HUES48 (cell line): Measurements from ENCODE around the gene MYO1B.

Source experiments
- H3K27ac ChIP-seq: one replicate; pipeline ENCODE4 v1.7.0; 2013; ENCODE audit warnings: low read depth, low read length, inconsistent platforms
- H3K27me3 ChIP-seq: 2 replicates; pipeline ENCODE4 v1.6.1; 2013; ENCODE audit warnings: mild to moderate bottlenecking, low read length; ENCODE audit not compliant: control insufficient read depth, insufficient read depth
- H3K36me3 ChIP-seq: 2 replicates; pipeline ENCODE4 v1.6.1; 2013; ENCODE audit warnings: low read length; ENCODE audit not compliant: control insufficient read depth, insufficient read depth
- H3K4me1 ChIP-seq: 2 replicates; pipeline ENCODE4 v1.6.1; 2013; ENCODE audit warnings: mild to moderate bottlenecking, low read length; ENCODE audit not compliant: control insufficient read depth, insufficient read depth
- H3K4me3 ChIP-seq: 2 replicates; pipeline ENCODE4 v1.5.1; 2013; ENCODE audit warnings: mild to moderate bottlenecking, low read depth, low read length
- H3K9ac ChIP-seq: 2 replicates; pipeline ENCODE4 v1.6.1; 2013; ENCODE audit warnings: mild to moderate bottlenecking, low read depth, low read length, moderate library complexity
- H3K9me3 ChIP-seq: 2 replicates; pipeline ENCODE4 v1.6.1; 2013; ENCODE audit warnings: low read length; ENCODE audit not compliant: control insufficient read depth, insufficient read depth

Gene MYO1B

DNA sequence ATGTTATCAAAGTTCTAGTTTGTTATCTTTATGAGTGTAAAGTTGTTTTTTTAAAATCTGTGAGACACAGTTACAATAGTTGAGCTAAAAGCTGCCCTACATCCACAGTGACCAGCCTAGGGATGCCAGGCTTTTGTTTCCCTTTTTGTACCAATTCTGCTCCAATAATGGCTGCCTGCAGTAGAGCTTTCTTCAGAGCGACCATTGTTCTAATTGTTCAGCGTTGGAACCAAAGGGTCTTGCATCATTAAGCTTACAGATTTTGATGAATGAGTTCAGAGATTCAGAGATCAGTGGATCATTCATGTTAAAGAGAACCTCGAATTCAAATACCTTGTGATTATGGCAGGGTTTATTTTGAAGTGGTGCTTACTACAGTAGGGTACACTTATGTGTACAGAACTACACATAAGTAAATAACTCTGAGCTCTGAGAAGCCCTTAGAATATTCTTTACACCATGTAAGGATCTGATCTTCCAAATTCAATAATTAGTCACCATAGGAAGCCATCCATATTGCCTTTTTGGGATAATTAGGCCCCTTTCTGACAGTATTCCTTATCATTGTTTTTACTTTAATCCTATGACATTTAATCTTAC is 157.9 kb downstream of the MYO1B start:
- Histone ChIP-seq H3K27me3 (no peaks in the 10 kb centered on the region), H3K9ac (no peak overlapping the region), H3K4me1 (peaks cover 14% of the 10 kb centered on the region), H3K4me3 (no peak overlapping the region), H3K9me3 (no peaks in the 10 kb centered on the region), H3K27ac (no peak overlapping the region), H3K36me3 (peaks cover 71% of the 10 kb centered on the region)

GRCh38 chr2:191404568-191404991 is 159.4 kb downstream of the MYO1B start:
- Histone ChIP-seq H3K4me3 (no peak overlapping the region), H3K27me3 (no peaks in the 10 kb centered on the region), H3K36me3 (peaks cover 82% of the 10 kb centered on the region), H3K9me3 (no peaks in the 10 kb centered on the region), H3K4me1 (peaks cover 14% of the 10 kb centered on the region), H3K9ac (no peak overlapping the region), H3K27ac (no peak overlapping the region)

- H3K4me3 ChIP-seq = no peak overlapping the region
- H3K9ac ChIP-seq = no peak overlapping the region
- peaks cover 11% of the 10 kb centered on the region for H3K4me1 ChIP-seq
- H3K9me3 ChIP-seq = no peaks in the 10 kb centered on the region
- no peaks in the 10 kb centered on the region for H3K27me3 ChIP-seq
- H3K27ac ChIP-seq = no peak overlapping the region
- peaks cover 81% of the 10 kb centered on the region for H3K36me3 ChIP-seq
Measured at GRCh38 chr2:191405546-191405945, 160.3 kb downstream of the MYO1B start.

- Histone ChIP-seq H3K27me3 (no peaks in the 10 kb centered on the region), H3K9me3 (no peaks in the 10 kb centered on the region), H3K4me1 (no peaks in the 10 kb centered on the region), H3K4me3 (no peak overlapping the region), H3K27ac (no peak overlapping the region), H3K36me3 (peaks cover 95% of the 10 kb centered on the region), H3K9ac (no peak overlapping the region)
Measured at GRCh38 chr2:191410646-191411436, 165.6 kb downstream of the MYO1B start.

DNA sequence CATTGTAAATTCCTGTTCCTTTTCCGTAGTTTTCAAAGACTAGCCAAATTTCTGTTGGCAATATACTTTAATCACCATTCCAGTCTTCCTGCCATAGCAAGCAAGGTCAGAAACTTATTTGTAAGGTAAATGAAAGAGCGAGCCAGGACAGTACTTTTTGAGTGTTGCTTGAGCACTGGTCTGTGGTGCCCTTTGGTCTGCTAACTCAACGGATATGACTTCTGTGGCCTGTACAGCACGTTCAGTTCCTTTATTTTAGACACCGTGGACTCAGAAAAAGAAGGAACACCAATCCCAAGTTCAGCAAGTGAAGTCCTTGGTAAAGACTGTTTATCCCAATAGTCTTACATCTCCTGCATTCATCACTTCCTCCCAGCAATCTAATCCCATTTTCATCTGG is 166.3 kb downstream of the MYO1B start:
- Histone ChIP-seq H3K27ac (no peak overlapping the region), H3K36me3 (peaks cover 95% of the 10 kb centered on the region), H3K4me1 (no peaks in the 10 kb centered on the region), H3K27me3 (no peaks in the 10 kb centered on the region), H3K9ac (no peak overlapping the region), H3K9me3 (no peaks in the 10 kb centered on the region), H3K4me3 (no peak overlapping the region)

- Histone ChIP-seq H3K4me3 (no peak overlapping the region), H3K9me3 (no peaks in the 10 kb centered on the region), H3K27ac (no peak overlapping the region), H3K9ac (no peak overlapping the region), H3K36me3 (peaks cover 91% of the 10 kb centered on the region), H3K27me3 (no peaks in the 10 kb centered on the region), H3K4me1 (no peaks in the 10 kb centered on the region)
Measured at GRCh38 chr2:191412353-191412752, 167.1 kb downstream of the MYO1B start.

DNA sequence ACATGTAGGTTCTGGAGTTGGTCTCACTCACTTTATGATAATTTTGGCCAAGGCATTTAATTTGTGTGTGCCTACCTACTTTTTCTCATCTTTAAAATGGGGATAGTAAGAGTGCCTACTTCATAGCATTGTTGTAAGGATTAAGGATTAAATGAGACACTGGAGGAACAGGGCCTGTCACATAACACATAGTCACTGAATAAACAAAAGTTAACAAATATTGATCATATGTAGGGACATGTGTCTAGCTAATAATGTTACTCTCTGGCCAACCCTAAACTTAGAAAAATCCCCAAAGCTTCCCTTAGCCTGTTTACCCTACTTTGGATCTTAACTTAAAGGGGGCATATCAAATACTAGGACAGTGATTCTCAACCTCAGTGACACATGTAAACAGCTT is 169.9 kb downstream of the MYO1B start:
- Histone ChIP-seq H3K9ac (no peak overlapping the region), H3K4me1 (no peaks in the 10 kb centered on the region), H3K36me3 (peaks cover 77% of the 10 kb centered on the region), H3K9me3 (no peaks in the 10 kb centered on the region), H3K4me3 (no peak overlapping the region), H3K27ac (no peak overlapping the region), H3K27me3 (no peaks in the 10 kb centered on the region)

- H3K36me3 ChIP-seq = peaks cover 76% of the 10 kb centered on the region
Measured at GRCh38 chr2:191415858-191416257, 170.7 kb downstream of the MYO1B start.

GRCh38 chr2:191417746-191418145 is 172.5 kb downstream of the MYO1B start:
- H3K9me3 ChIP-seq = no peaks in the 10 kb centered on the region
- H3K9ac ChIP-seq = no peak overlapping the region
- H3K4me3 ChIP-seq = no peak overlapping the region
- H3K27ac ChIP-seq = no peak overlapping the region
- no peaks in the 10 kb centered on the region for H3K4me1 ChIP-seq
- H3K27me3 ChIP-seq = no peaks in the 10 kb centered on the region
- H3K36me3 ChIP-seq = peaks cover 59% of the 10 kb centered on the region

More at GRCh38 chr2:191415858-191416257, 170.7 kb downstream of the MYO1B start:
- Histone ChIP-seq H3K4me1 (no peaks in the 10 kb centered on the region), H3K27ac (no peak overlapping the region), H3K4me3 (no peak overlapping the region), H3K9ac (no peak overlapping the region), H3K27me3 (no peaks in the 10 kb centered on the region), H3K9me3 (no peaks in the 10 kb centered on the region)

GRCh38 chr2:191421950-191422349 is 176.7 kb downstream of the MYO1B start:
- no peaks in the 10 kb centered on the region for H3K4me1 ChIP-seq
- H3K27ac ChIP-seq = no peak overlapping the region
- H3K9ac ChIP-seq = no peak overlapping the region
- no peaks in the 10 kb centered on the region for H3K27me3 ChIP-seq
- no peaks in the 10 kb centered on the region for H3K9me3 ChIP-seq
- no peak overlapping the region for H3K4me3 ChIP-seq
- H3K36me3 ChIP-seq = peaks cover 49% of the 10 kb centered on the region

DNA sequence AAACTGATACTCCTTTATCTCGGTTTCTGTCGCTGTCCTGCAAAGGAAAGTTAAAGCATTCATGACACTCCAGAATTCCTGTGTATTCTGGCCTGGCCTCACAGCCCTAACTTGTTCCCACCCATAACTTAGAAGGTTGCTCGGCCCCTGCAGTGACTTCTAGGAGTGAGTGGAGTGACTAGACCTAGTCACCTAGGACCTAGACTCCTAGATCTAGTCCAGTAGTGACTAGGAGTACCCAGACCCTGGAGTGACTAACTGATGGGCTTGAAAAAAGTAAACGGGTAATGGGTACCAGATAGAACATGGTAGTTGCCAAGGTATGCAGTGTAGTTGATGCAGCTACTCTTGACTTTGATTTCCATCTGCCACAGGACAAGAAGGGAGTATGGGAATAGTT is 181.8 kb downstream of the MYO1B start:
- Histone ChIP-seq H3K9ac (no peak overlapping the region), H3K4me3 (no peak overlapping the region), H3K9me3 (no peaks in the 10 kb centered on the region), H3K27me3 (no peaks in the 10 kb centered on the region), H3K36me3 (peaks cover 27% of the 10 kb centered on the region), H3K4me1 (no peaks in the 10 kb centered on the region), H3K27ac (no peak overlapping the region)
